Heart left ventricle (tissue), 13 donors: Measurements from ENCODE around the gene SCN3B.

Experiments used
- POLR2A ChIP-seq, 2 donors: fragments of 450-650 bp; IDR thresholded peaks; one replicate each; pipeline ENCODE4 v1.6.1; 2017; ENCODE audit warnings: antibody characterized with exemption in 2 of 2, mild to moderate bottlenecking in 2 of 2, moderate library complexity in 2 of 2
- TF ChIP-seq, protein P1 (sequence below), 12 donors: fragments of 200-600 bp; sonication (generic) in 4 of 12; IDR thresholded peaks; one replicate each; pipeline versions ENCODE4 v1.5.0 to v1.8.0; 2018 to 2022; ENCODE audit warnings: antibody characterized with exemption in 12 of 12, mild to moderate bottlenecking in 5 of 12
- donor health status: ischemic (EF 13 %, LVEDD 7.1; RV severe dilation, severe dysfunction).
- donor health status: DM: no; HTN: yes; CAD: no.
- donor health status: DM: no; HTN: no; CAD: no.
- donor health status: ischemic (EF 25% LVEDD 6.9; RV normal size, moderate dysfunction).
- donor health status: ischemic (EF 25% LVEDD 5.7; RV mildly dilated, moderate dysfunction).
- donor health status: ischemic (EF 35%, LVEDD 5.7; RV mildly dilated, moderate dysfunction).
- donor health status: nonischemic (EF 11% LVEDD 7.7; RV severe dilation, severe dysfunction).
- donor health status: DM: yes; HTN: yes; CAD: no.
- donor health status: PGD.
- donor health status: ischemic (EF 29% LVEDD 5.4; RV normal size, mild dysfunction).
- donor health status: nonischemic (EF 23%, LVEDD 6.1; RV moderate dilation, normal function).

DNA sequence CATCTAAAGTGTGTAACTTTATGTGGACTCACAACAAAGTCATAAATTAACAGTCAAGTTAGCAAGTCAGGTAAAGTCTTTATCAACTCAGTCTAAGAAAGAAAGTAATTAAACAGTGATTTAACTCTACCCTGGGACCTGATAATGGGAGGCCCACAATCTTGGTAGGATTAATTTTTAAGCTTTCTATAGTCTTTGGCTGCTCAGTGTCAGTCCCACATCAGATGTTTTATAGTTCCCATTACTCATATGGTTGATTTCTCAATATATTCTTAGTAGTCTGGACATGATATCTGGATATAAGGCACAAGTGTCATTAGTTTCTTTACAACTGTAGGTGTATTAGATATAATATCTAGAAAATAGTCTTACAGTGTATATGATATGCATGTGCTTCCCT lies 38.5 kb upstream of the SCN3B start:
- TF ChIP-seq, protein P1, sequence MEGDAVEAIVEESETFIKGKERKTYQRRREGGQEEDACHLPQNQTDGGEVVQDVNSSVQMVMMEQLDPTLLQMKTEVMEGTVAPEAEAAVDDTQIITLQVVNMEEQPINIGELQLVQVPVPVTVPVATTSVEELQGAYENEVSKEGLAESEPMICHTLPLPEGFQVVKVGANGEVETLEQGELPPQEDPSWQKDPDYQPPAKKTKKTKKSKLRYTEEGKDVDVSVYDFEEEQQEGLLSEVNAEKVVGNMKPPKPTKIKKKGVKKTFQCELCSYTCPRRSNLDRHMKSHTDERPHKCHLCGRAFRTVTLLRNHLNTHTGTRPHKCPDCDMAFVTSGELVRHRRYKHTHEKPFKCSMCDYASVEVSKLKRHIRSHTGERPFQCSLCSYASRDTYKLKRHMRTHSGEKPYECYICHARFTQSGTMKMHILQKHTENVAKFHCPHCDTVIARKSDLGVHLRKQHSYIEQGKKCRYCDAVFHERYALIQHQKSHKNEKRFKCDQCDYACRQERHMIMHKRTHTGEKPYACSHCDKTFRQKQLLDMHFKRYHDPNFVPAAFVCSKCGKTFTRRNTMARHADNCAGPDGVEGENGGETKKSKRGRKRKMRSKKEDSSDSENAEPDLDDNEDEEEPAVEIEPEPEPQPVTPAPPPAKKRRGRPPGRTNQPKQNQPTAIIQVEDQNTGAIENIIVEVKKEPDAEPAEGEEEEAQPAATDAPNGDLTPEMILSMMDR (IDR thresholded peaks at IDR 0.05): no peak
- no peak for TF ChIP-seq POLR2A (IDR thresholded peaks at IDR 0.05)
